Measurements from ENCODE around the gene GARIN5A.
A peak's percentile ranks its signal among the peaks of the same experiment; 100 is the strongest.
"Not testable (repeated sequence)": the region's sequence is repeated elsewhere in the genome, so short reads cannot be mapped to it uniquely, and the experiment has no call there.

The GARIN5A gene

DNA sequence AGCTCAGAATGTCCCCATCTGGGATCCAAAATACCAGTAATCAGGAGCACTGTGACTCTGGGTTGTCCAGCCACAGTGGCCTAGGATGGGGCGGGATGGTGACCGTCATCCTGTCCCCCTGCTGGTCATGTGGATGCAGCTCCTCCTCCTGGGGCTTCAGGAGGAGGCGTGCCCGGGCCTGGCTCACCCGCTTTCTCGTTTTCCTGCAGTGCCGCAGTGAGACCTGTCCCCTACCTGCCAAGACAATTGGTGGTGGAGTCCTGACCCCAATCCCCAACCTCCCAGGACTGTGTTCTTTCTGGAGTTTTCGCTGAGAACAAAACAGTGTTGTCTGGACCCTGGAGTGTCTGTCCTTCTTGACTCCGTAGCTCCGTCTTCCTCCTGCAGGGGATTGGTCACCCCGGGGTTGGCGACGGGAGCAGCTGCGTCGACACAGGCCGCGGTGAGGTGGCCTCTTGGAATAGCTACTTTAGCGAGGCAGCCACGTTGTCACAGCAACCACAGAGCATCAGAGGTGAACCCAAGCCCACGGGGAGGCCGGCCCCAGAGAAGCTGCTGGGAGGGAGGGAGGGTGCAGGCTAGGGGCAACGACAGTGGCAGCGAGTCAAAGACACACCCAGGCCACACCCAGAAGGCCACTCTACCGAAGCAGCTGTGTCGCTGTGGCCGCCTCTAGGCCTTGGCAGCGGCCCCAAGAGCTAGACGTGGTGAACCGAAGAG, 10.5 kb downstream of the GARIN5A start:
- DNase-seq (ENCODE audit: extremely low read depth in 1 of 2, low read depth in 1 of 2): no peak

DNA sequence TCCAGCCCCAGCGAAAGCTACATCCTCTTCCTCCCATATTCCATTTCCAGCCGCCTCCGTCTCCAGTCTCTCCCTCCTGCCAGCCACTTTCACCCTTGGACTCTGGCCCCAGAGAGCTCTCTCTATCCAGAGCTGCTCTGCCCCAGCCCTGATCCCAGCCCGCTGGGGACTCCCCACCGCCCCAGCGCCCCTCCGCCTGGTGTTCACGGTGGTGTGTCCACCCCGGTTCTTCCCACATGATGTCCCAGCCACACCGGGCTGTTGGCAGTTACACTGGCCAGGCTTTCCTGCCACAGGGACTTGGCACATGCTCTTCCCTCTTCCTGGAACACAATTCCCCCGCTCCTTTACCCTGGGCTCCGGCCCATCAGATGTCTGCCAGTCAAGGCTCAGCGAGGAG, 11.6 kb downstream of the GARIN5A start:
- no peak for DNase-seq (ENCODE audit: extremely low read depth in 1 of 2, low read depth in 1 of 2)

DNA sequence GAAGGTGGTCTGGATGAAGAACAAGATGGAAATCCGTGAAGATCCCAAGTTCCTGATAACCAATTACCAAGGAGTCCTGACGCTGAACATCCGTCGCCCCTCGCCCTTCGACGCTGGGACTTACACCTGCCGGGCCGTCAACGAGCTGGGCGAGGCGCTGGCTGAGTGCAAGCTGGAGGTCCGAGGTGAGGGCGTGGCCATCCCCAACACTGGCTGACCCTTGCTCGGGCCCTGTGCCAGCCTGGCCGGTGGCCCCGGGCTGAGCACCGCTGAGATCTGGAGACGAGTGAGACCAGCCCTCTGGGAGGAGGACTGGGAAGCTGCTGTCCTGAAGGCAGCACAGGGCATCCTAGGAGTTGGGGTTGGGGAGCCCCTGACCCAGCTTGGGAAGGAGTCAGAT, 12.3 kb downstream of the GARIN5A start:
- no peak for DNase-seq (ENCODE audit: extremely low read depth in 1 of 2, low read depth in 1 of 2)

DNA sequence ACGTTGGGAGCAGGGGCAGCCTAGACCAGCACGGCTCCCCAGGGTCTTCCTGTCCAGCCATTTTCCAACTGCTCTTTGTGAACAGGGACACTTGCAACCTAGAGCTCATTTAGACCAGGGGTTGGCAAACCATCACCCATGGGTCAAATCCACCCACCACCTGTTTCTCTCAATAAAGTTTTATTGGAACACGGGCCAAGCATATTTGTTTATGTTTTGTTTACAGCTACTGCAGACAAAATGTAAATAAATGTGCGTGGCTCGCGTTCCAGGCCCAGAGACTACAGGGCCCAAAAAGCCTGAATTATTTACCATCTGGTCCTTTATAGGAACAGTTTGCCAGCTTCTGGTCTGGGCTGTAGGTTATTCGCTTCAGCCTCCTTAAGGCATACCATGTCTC, 13.7 kb downstream of the GARIN5A start:
- DNase-seq (ENCODE audit: extremely low read depth in 1 of 2, low read depth in 1 of 2): no peak

DNA sequence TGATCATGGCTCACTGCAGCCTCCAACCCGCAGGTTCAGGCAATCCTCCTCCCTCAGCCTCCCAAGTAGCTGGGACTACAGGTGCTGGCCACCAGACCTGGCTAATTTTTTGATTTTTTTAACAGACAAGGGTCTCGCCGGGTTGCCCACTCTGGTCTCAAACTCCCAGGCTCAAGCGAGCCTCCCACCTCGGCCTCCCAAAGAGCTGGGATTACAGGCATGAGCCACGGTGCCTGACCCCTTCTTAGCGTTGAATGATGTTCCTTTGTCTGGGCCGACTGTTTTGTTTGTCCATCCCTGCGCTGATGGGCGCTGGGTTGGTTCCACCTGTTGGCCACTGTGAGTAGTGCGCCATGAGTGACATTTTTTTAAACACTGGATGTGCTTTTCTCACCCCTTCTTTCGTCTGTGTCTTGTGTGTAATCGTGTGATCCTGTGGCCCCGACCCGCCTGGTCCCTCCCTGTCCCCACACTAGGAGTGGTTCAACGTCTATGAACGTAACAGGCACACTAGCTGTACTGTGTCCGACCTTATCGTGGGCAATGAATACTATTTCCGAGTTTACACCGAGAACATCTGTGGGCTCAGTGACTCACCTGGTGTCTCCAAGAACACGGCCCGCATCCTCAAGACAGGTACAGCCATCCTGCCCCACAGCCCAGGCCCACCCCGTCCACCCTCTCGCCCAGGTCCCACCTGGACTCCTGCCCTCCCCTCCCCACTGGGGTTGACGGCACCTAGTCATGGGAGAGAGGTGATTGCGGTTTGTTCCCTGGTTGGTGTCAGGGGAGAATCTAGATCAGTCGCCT, 15.4 kb downstream of the GARIN5A start:
- peak in 1 of 2 donors; percentile 28 for DNase-seq (ENCODE audit: extremely low read depth in 1 of 2, low read depth in 1 of 2)

DNA sequence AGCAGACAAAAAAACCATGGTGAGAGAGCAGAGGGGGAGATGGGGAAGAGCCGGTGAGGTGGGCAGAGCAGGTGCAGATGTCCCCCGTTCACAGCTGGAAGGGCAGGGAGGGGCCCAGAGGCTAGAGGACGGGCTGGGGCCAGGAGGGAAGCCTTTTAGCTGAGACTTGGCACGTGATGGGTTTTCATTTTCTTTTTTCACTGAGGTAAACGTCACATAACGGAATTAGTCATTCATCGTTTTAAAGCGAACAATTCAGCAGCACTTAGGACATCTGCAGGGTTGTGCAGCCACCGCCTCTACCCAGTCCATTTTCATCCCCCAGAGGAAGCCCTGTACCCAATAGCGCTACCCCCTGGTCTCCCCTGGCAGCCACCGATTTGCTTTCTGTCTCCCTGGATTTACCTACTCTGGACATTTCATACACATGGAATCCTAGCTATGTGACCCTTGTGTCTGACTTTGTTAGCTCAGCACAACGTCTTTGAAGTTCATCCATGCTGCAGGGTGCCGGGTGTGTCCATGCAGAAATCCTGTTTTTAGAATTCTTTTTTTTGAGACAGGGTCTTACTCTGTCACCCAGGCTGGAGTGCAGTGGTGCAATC, 16.4 kb downstream of the GARIN5A start:
- no peak for DNase-seq (ENCODE audit: extremely low read depth in 1 of 2, low read depth in 1 of 2)

DNA sequence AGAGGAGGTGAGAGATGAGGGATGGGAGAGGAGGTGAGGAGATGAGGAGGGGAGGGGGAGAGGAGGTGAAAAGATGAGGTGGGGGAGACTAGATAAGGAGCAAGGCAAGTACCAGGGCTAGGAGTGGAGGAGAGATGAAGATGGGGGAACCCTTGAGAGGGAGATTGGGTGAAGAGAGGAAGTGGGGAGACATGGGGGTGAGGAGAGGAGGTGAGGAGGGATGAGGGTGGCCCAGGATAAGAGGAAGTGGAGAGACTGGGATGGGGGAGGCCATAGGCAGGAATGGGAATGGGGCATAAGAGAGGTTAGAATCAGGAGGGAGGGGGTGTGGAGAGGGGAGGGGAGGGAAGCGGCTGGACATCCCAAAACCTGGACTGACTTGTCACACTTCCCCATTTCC, 17.0 kb downstream of the GARIN5A start:
- no peak for DNase-seq (ENCODE audit: extremely low read depth in 1 of 2, low read depth in 1 of 2)

DNA sequence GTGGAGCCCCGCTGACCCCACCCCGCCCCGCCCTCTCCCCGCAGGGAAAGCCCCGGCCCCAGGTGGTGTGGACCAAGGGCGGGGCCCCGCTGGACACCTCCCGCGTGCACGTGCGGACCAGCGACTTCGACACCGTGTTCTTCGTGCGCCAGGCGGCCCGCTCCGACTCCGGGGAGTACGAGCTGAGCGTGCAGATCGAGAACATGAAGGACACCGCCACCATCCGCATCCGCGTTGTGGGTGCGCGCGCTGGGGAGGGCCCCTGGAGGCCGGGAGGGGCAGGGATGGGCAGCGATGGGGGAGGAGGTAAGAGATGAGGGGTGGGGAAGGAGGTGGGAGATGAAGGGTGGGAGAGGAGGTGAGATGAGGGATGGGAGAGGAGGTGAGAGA, 17.6 kb downstream of the GARIN5A start:
- no peak for DNase-seq (ENCODE audit: extremely low read depth in 1 of 2, low read depth in 1 of 2)

DNA sequence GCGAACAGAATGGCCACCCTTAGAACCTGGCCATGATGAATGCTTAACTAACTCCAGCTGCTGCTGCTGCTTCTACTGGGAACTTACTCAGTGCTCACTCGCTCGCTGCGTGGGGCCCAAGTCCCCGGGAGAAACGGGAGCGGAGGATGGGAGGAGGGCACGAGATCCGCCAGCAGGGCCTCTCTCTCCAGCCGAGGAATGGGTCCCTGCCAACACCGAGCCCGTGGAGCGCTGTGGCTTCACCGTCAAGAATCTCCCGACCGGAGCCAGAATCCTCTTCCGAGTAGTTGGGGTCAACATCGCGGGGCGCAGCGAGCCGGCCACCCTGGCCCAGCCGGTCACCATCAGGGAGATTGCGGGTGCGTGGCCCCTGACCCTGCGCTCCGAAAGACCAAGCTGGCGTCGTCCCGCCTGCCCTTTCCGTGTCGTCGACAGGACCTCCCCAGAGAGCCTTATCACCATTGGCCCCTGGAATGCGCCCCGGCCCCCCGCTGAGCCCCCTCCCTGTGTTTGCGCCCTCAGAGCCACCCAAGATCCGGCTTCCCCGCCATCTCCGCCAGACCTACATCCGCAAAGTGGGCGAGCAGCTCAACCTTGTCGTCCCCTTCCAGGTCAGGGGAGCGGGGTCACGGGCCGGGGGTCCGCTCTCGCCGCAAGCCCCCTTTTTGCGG, 18.1 kb downstream of the GARIN5A start:
- DNase-seq (ENCODE audit: extremely low read depth in 1 of 2, low read depth in 1 of 2): no peak

DNA sequence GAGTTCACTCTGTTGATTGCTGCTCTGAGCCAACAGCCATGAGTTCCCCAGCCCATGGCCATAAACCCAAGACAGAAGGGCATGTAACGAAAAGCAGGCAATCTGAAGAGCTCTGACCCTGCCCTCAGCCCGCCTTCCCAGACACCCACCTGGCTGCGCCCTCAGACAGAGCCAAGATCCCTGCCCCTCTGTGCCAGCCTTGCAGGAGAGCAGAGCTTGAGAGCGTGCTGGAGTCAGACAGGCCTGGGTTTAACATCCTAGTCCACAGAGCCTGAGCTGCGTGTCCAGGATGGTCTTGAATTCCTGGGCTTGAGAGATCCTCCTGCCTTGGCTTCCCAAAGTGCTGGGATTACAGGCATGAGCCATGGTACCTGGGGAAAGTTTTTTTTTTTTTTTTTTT, 19.3 kb downstream of the GARIN5A start:
- no peak for DNase-seq (ENCODE audit: extremely low read depth in 1 of 2, low read depth in 1 of 2)

DNA sequence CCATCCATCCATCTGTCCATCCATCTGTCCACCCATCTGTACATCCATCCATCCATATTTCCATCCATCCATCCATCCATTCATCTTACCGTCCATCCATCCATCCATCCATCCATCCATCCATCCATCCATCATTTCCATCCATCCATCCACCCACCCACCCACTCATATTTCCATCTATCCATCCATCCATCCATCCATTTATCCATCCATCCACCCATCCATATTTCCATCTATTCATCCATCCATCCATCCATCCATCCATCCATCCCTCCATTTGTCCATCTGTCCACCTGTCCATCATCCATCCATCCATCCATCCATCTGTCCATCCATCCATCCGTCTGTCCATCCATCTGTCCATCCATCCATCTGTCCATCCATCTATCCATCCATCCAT, 20.7 kb downstream of the GARIN5A start:
- DNase-seq (ENCODE audit: extremely low read depth in 1 of 2, low read depth in 1 of 2): no peak

DNA sequence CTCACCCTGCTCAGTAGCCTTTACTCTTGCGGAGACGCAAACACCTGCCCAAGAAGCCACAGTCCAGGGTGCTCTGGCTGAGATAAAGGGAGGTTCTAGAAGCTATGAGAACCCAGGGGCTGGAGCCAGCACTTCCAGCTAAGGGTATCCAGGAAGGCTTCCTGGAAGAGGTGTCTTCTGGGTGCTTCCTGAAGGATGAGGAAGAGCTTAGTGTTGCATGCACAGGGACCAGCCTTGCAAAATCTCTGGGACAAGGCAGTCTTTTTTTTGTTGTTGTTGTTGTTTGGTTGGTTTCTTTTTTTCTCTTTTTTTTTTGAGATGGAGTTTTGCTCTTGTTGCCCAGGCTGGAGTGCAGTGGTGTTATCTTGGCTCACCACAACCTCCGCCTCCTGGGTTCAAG, 23.4 kb downstream of the GARIN5A start:
- no peak for DNase-seq (ENCODE audit: extremely low read depth in 1 of 2, low read depth in 1 of 2)

DNA sequence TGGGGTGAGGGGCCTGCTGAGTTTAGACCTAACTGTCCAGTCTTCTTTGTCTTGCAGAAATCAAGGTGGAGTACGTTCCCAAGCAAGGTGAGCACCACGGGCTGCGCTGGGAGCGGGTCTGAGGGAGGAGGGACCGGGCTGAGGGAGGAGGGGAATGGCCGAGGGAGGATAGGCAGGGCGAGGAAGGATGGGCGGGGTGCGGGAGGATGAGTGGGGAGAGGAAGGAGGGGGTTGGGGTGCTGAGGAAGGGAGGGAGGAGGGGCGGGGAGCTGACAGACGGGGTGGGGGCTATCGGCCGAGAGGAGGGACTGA, 25.5 kb downstream of the GARIN5A start:
- DNase-seq (ENCODE audit: extremely low read depth in 1 of 2, low read depth in 1 of 2): no peak

DNA sequence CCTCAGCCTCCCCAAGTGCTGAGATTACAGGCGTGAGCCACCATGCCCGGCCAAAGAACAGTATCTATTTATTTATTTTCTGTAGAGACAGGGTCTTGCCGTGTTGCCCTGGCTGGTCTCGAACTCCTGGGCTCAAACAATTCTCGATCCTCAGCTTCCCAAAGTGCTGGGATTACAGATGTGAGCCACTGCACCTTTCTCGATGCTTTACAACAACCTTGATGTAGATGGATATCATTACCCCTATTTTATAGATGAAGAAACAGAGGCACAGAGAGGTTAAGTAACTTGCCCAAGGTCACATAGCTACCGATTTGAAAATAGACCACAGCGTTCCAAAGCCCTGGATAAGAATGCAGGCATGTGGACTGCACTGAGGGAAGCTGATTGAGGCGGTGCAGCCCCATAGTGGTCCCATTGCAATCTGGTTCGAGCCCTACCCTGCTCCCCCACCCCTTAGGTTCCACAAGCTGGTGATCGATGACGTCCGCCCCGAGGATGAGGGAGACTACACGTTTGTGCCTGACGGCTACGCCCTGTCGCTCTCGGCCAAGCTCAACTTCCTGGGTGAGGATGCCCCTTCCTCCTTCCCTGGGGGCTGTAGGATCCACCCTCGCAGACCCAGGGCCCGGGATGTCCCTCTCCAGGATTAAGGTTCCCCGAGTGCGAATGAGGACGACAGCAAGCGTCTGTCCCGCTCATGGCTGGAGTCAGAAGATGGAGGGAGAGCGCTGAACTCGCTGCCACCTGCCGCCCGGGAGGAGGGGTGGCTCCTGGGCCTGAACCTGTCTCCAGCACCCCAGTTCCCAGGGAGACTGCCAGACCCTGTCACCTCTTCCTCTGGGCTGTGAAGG, 26.1 kb downstream of the GARIN5A start:
- no peak for DNase-seq (ENCODE audit: extremely low read depth in 1 of 2, low read depth in 1 of 2)

DNA sequence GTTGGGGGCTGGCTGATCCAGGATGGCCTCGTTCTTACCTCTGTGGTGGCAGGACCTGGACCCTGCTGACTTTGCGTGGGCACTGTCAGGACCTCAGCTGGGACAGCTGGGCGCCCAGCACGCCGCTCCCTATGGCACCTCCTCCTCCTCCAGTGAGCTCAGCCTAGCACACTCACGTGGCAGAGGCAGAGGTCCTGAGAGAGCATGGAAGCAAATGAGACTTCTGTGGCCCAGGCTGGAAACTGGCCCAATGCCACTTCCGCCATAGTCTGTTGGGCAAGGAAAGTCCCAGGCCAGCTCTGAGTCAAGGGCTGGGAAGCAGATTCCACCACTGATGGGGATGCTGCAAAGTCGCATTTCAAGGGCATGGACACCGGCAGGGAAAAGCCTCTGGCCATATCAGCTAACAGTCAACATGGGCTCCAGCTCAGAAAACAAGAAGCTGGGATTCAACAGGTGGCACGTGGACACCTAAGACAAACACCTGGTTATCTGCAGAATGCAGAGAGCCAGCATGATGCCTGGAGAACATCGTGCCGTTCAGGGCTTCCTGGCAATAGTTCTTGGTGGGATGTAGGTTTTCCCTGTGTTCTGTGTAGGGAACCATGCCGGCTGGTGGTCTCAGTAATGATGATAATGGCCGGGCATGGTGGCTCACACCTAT, 27.3 kb downstream of the GARIN5A start:
- DNase-seq (ENCODE audit: extremely low read depth in 1 of 2, low read depth in 1 of 2): no peak

DNA sequence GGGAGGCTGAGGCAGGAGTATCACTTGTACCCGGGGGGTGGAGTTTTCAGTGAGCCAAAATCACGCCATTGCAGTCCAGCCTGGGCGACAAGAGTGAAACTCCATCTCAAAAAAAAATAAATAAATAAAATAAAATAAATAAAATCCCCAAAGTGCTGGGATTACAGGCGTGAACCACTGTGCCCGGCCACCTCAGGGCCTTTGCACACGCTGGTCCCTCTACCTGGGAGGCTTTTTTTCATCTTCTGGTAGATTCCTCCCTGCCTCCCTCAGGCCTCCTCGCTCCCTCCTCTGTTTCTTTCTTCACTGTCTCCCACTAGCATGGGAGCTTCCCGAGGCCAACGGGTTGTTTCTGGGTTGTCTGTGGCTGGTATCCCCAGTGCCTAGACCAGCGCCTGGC, 28.9 kb downstream of the GARIN5A start:
- DNase-seq (ENCODE audit: extremely low read depth in 1 of 2, low read depth in 1 of 2): no peak

DNA sequence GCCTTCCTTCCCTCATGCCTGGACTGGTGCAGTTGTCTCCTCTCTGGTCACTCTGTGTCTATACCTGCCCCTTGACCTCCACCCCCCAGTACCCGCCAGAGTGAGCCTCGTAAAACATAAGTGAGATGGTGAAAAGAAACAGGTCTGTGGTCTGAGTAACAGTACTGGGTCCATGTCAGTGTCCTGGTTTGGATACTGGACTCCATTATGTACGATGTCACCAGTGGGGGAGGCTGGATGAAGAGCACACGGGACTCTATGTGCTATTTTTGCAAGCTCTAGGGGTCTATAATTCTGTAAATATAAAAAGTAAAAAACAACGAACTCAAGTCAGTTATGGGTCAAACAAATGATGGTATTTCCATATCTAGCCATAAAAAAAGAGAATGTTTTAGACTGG, 29.6 kb downstream of the GARIN5A start:
- DNase-seq (ENCODE audit: extremely low read depth in 1 of 2, low read depth in 1 of 2): no peak

DNA sequence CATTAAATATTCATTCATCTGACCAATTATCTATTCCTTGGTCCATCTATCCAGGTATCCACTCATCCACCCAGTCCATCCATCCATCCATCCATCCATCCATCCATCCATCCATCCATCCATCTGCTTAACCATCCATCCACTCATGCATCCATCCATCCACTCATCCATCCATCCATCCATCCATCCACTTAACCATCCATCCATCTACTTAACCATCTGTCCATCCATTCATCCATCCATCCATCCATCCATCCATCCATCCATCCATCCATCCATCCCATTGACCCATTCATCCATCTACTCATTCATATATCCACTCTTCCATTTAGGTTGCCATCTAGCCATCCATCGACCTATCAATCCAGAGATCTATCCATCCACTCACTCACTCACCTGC, 32.6 kb downstream of the GARIN5A start:
- no peak for DNase-seq (ENCODE audit: extremely low read depth in 1 of 2, low read depth in 1 of 2)

DNA sequence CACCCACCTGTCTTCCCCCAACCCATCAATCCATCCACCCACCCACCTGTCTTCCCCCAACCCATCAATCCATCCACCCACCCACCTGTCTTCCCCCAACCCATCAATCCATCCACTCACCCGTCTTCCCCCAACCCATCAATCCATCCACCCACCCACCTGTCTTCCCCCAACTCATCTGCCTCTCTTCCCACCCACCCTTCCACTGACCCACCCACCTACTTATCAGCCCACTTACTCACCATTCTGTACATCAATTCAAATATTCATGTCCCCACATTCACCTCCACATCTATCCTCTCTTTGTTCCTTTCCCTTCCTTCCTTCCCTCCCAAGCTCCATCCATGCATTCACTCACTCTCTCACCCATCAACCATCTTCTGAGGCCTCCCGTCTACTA, 37.5 kb downstream of the GARIN5A start:
- not testable (repeated sequence) for DNase-seq (ENCODE audit: extremely low read depth in 1 of 2, low read depth in 1 of 2)

DNA sequence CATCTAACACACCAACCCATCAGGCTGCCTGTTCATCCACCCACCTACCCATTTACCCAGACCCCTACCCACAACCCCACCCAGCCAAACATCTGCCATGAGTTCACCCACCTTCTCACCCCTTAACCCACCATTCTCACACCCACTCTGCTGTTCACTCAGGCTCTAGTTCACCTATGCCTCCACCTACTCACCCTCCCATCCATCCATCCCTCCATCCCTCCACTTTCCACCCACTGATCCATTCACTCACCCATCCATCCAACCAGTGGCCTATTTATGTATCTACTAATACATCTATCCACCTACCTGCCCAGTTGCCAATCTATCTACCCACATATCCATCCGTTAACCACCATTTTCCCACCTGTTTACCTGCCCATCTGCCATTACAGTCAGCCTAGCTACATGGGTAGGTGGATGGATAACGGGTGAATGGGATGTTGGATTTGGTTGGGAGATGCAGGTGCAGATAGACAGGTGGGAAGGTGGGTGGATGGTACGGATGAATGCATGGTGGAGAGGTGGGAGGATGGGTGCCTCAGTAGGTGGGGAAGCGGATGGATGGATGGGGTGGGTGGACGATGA, 38.7 kb downstream of the GARIN5A start:
- DNase-seq (ENCODE audit: extremely low read depth in 1 of 2, low read depth in 1 of 2): no peak

Data from activated CD8-positive, alpha-beta memory T cell treated with anti-CD3 and anti-CD28 coated beads for 1 hour (primary cell).